ENCODE results near the gene MROH2A.

The MROH2A gene

DNA sequence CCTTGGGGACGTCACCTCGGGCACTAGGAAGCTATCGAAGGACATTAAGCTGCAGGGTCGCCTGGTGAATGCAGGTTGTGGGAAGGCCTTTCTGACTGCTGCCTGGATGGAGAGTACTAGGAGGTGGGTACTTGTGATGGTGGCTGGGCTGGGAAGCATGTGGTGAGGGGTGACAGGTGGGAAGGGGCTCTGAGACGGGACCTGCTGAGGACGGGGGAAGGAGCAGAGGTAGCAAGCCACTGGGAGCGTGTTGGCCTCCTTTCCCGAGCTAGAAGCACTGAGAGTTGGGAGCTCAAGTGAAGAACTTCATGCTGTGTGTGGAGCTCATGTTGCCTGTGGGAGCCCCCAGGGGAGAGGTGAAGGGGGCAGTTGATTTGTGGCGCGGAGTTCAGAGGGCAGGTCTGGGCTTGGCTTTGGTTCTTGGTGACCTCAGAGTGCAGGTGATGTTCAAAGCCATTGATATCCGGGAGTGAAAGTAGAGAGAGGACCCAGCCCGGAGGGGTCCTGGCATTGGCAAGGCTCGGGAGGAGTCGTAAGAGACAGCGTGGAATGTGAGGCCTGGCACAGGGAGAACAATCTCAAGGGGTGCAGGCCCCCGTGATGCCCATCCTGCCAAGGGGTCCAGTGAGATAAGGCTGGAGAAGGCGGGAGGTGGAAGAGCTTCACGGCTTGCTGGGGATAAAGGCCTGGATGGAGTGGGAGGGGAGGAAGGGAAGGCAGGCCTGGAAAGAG is 13.2 kb downstream of the MROH2A start:
- ATAC-seq, result no peak
- TF ChIP-seq, protein P1, sequence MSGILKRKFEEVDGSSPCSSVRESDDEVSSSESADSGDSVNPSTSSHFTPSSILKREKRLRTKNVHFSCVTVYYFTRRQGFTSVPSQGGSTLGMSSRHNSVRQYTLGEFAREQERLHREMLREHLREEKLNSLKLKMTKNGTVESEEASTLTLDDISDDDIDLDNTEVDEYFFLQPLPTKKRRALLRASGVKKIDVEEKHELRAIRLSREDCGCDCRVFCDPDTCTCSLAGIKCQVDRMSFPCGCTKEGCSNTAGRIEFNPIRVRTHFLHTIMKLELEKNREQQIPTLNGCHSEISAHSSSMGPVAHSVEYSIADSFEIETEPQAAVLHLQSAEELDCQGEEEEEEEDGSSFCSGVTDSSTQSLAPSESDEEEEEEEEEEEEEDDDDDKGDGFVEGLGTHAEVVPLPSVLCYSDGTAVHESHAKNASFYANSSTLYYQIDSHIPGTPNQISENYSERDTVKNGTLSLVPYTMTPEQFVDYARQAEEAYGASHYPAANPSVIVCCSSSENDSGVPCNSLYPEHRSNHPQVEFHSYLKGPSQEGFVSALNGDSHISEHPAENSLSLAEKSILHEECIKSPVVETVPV (CRISPR knock-in tag; IDR thresholded peaks at IDR 0.05), result no peak
- TF ChIP-seq GLIS3 (CRISPR knock-in tag; IDR thresholded peaks at IDR 0.05) (no peak), ESRRG (CRISPR knock-in tag; IDR thresholded peaks at IDR 0.05) (no peak), ZFP30 (CRISPR knock-in tag; IDR thresholded peaks at IDR 0.05) (no peak), BACH2 (CRISPR knock-in tag; IDR thresholded peaks at IDR 0.05; ENCODE audit: borderline replicate concordance) (no peak)
- TF ChIP-seq, protein P2, sequence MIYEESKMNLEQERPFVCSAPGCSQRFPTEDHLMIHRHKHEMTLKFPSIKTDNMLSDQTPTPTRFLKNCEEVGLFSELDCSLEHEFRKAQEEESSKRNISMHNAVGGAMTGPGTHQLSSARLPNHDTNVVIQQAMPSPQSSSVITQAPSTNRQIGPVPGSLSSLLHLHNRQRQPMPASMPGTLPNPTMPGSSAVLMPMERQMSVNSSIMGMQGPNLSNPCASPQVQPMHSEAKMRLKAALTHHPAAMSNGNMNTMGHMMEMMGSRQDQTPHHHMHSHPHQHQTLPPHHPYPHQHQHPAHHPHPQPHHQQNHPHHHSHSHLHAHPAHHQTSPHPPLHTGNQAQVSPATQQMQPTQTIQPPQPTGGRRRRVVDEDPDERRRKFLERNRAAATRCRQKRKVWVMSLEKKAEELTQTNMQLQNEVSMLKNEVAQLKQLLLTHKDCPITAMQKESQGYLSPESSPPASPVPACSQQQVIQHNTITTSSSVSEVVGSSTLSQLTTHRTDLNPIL (CRISPR knock-in tag; IDR thresholded peaks at IDR 0.05; ENCODE audit: low read depth), result no peak
- TF ChIP-seq, protein P3, sequence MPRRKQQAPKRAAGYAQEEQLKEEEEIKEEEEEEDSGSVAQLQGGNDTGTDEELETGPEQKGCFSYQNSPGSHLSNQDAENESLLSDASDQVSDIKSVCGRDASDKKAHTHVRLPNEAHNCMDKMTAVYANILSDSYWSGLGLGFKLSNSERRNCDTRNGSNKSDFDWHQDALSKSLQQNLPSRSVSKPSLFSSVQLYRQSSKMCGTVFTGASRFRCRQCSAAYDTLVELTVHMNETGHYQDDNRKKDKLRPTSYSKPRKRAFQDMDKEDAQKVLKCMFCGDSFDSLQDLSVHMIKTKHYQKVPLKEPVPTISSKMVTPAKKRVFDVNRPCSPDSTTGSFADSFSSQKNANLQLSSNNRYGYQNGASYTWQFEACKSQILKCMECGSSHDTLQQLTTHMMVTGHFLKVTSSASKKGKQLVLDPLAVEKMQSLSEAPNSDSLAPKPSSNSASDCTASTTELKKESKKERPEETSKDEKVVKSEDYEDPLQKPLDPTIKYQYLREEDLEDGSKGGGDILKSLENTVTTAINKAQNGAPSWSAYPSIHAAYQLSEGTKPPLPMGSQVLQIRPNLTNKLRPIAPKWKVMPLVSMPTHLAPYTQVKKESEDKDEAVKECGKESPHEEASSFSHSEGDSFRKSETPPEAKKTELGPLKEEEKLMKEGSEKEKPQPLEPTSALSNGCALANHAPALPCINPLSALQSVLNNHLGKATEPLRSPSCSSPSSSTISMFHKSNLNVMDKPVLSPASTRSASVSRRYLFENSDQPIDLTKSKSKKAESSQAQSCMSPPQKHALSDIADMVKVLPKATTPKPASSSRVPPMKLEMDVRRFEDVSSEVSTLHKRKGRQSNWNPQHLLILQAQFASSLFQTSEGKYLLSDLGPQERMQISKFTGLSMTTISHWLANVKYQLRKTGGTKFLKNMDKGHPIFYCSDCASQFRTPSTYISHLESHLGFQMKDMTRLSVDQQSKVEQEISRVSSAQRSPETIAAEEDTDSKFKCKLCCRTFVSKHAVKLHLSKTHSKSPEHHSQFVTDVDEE (CRISPR knock-in tag; IDR thresholded peaks at IDR 0.05), result no peak

DNA sequence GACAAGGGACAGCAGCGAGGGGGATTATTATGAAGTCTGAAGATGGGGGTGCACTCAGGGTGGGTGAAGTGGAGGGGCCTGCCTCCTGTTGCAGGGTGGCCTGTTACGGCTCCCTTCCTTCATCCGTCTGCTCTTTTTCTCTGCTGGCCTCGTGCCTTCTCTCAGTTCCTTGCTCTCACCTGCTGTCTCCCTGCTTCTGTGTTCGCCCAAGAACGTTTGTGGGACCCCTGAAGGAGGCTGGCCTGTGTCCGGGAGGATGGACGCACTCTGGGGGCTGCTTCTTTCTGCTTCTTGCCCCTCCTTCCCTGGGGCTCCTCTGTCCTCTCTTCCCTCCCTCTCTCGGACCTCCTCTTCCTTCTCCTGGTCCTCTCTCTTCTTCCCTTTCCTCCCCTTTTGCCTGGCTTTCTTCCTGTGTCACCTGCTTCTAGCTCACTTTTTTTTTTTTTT is 13.8 kb downstream of the MROH2A start:
- TF ChIP-seq, protein P2 (CRISPR knock-in tag; IDR thresholded peaks at IDR 0.05; ENCODE audit: low read depth), result no peak
- TF ChIP-seq ISL1 (CRISPR knock-in tag; IDR thresholded peaks at IDR 0.05), result no peak
- no peak for TF ChIP-seq CSDC2 (CRISPR knock-in tag; IDR thresholded peaks at IDR 0.05)
- ATAC-seq, result no peak

DNA sequence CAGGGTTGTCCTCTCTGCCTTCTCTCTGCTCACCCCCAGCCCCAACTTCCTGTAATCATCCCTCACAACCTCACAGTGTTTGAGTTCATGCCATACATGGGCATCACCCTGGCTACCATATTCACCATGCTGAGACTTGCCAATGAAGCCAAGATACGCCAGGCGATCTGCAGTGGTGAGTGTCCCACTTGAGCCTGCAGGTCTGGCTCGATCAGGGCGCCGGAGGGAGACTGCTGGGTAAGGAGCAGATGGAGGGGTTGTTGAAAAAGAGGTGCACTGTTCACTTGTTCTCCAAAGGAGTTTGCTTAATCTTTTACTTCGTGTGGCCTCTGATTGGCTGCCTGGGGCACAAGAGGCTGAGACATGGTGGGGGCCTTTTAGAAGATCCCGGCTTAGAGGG is 14.6 kb downstream of the MROH2A start:
- TF ChIP-seq TCF4 (CRISPR knock-in tag; IDR thresholded peaks at IDR 0.05; ENCODE audit: borderline replicate concordance) (no peak), ZNF70 (CRISPR knock-in tag; IDR thresholded peaks at IDR 0.05) (no peak), SNAI2 (CRISPR knock-in tag; IDR thresholded peaks at IDR 0.05) (no peak)
- ATAC-seq, result no peak

DNA sequence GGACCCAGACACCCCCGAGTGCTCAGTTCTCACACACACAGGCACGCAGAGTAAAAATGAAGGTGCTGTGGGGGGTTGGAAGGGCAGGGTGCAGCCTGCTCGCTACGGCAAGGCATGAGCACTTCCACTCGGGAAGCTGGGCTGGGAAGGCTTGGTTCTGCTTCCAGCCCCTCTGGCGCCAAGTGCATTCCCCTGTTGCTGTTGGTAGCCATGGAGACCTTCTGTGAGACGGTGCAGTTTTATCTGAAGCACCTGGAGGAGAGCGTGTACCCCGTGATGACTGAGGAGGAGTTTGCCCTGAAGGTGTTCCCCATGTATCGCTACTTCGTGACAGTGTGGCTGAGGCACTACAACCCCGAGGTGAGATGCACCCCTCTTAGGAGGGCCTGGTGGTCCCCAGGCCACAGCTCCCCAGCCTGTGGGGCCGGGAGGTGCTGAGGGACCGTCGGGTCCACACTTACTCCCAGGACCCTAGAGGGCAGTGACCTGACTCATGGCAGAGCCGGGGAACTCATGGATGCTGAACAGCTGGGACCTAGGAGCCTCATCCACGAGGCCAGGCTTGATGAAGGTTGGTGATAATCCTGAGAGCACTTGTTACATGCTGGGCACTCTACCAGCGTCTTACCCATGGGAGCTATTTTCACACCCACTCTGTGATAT is 15.5 kb downstream of the MROH2A start:
- ATAC-seq, result no peak
- TF ChIP-seq TCF4 (CRISPR knock-in tag; IDR thresholded peaks at IDR 0.05; ENCODE audit: borderline replicate concordance), result no peak
- no peak for TF ChIP-seq ESRRG (CRISPR knock-in tag; IDR thresholded peaks at IDR 0.05)
- no peak for TF ChIP-seq OSR1 (CRISPR knock-in tag; IDR thresholded peaks at IDR 0.05)
- no peak for TF ChIP-seq GLIS3 (CRISPR knock-in tag; IDR thresholded peaks at IDR 0.05)
- TF ChIP-seq, protein P4, sequence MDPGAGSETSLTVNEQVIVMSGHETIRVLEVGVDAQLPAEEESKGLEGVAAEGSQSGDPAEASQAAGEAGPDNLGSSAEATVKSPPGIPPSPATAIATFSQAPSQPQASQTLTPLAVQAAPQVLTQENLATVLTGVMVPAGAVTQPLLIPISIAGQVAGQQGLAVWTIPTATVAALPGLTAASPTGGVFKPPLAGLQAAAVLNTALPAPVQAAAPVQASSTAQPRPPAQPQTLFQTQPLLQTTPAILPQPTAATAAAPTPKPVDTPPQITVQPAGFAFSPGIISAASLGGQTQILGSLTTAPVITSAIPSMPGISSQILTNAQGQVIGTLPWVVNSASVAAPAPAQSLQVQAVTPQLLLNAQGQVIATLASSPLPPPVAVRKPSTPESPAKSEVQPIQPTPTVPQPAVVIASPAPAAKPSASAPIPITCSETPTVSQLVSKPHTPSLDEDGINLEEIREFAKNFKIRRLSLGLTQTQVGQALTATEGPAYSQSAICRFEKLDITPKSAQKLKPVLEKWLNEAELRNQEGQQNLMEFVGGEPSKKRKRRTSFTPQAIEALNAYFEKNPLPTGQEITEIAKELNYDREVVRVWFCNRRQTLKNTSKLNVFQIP (CRISPR knock-in tag; IDR thresholded peaks at IDR 0.05; ENCODE audit: borderline replicate concordance, low read depth), result no peak
- no peak for TF ChIP-seq SNAI2 (CRISPR knock-in tag; IDR thresholded peaks at IDR 0.05)
- no peak for TF ChIP-seq PPARA (CRISPR knock-in tag; IDR thresholded peaks at IDR 0.05; ENCODE audit: borderline replicate concordance)
- TF ChIP-seq, protein P5, sequence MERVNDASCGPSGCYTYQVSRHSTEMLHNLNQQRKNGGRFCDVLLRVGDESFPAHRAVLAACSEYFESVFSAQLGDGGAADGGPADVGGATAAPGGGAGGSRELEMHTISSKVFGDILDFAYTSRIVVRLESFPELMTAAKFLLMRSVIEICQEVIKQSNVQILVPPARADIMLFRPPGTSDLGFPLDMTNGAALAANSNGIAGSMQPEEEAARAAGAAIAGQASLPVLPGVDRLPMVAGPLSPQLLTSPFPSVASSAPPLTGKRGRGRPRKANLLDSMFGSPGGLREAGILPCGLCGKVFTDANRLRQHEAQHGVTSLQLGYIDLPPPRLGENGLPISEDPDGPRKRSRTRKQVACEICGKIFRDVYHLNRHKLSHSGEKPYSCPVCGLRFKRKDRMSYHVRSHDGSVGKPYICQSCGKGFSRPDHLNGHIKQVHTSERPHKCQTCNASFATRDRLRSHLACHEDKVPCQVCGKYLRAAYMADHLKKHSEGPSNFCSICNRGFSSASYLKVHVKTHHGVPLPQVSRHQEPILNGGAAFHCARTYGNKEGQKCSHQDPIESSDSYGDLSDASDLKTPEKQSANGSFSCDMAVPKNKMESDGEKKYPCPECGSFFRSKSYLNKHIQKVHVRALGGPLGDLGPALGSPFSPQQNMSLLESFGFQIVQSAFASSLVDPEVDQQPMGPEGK (CRISPR knock-in tag; IDR thresholded peaks at IDR 0.05; ENCODE audit: borderline replicate concordance), result no peak
- no peak for TF ChIP-seq ZC3H10 (CRISPR knock-in tag; IDR thresholded peaks at IDR 0.05)
- no peak for TF ChIP-seq BACH2 (CRISPR knock-in tag; IDR thresholded peaks at IDR 0.05; ENCODE audit: borderline replicate concordance)
- TF ChIP-seq, protein P1 (CRISPR knock-in tag; IDR thresholded peaks at IDR 0.05), result no peak
- no peak for TF ChIP-seq CSDC2 (CRISPR knock-in tag; IDR thresholded peaks at IDR 0.05)
- no peak for TF ChIP-seq ZNF8 (CRISPR knock-in tag; IDR thresholded peaks at IDR 0.05)
- TF ChIP-seq RARB (CRISPR knock-in tag; IDR thresholded peaks at IDR 0.05), result no peak
- no peak for TF ChIP-seq ZFP30 (CRISPR knock-in tag; IDR thresholded peaks at IDR 0.05)
- no peak for TF ChIP-seq ZNF565 (CRISPR knock-in tag; conservative IDR thresholded peaks at IDR 0.05; ENCODE audit: low read depth)

Data from SK-N-SH treated with all-trans-retinoic acid at 6 μM for 48 hours (cell line).